Left lobe of liver (tissue), 2 donors: ENCODE data around the gene POLE3. TPM values are rescaled to one million over a fixed set of nuclear protein-coding genes. Genes with fewer than 3 reads are reported as not detected.
"Not testable (repeated sequence)": the region's sequence is repeated elsewhere in the genome, so short reads cannot be mapped to it uniquely, and the experiment has no call there.

Source experiments
- ATAC-seq: fragments of 200-7000 bp; cut with Tn5 transposase; one replicate; pipeline ENCODE4 v1.9.1; 2020; ENCODE audit warnings: mild to moderate bottlenecking, moderate library complexity
- DNase-seq: peaks from one replicate; pipeline ENCODE4 v3.0.0-alpha.2; 2020; ENCODE audit warnings: low spot score
- total RNA-seq: library from RNA; stranded (reverse); gene quantifications from one replicate; pipeline ENCODE4 v1.2.1, GENCODE V29; 2021
- donor health status: DM: no; HTN: no; CAD: no; lungs with moderate emphysema.
- donor health status: DM: no; HTN: yes; CAD: no.

Gene POLE3
- total RNA-seq, 1 donor from 2014 or later: 14.3 TPM

DNA sequence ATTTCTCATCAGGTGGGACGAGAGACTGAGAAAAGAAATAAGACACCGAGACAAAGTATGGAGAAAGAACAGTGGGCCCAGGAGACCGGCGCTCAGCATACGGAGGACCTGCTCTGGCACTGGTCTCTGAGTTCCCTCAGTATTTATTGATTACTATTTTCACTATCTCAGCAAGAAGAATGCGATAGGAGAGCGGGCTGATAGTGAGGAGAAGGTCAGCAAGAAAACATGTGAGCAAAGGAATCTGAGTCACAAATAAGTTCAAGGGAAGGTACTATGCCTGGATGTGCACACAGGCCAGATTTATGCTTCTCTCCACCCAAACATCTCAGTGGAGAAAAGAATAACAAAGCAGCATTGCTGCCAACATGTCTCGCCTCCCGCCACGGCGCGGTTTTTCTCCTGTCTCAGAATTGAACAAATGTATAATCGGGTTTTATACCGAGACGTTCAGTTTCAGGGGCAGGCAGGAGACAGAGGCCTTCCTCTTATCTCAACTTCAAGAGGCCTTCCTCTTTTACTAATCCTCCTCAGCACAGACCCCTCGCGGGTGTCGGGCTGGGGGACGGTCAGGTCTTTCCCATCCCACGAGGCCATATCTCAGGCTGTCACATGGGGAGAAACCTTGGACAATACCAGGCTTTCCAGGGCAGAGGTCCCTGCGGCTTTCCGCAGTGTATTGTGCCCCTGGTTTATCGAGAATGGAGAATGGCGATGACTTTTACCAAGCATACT, 31.2 kb downstream of the POLE3 start:
- ATAC-seq, DNase-seq: not testable (repeated sequence)

DNA sequence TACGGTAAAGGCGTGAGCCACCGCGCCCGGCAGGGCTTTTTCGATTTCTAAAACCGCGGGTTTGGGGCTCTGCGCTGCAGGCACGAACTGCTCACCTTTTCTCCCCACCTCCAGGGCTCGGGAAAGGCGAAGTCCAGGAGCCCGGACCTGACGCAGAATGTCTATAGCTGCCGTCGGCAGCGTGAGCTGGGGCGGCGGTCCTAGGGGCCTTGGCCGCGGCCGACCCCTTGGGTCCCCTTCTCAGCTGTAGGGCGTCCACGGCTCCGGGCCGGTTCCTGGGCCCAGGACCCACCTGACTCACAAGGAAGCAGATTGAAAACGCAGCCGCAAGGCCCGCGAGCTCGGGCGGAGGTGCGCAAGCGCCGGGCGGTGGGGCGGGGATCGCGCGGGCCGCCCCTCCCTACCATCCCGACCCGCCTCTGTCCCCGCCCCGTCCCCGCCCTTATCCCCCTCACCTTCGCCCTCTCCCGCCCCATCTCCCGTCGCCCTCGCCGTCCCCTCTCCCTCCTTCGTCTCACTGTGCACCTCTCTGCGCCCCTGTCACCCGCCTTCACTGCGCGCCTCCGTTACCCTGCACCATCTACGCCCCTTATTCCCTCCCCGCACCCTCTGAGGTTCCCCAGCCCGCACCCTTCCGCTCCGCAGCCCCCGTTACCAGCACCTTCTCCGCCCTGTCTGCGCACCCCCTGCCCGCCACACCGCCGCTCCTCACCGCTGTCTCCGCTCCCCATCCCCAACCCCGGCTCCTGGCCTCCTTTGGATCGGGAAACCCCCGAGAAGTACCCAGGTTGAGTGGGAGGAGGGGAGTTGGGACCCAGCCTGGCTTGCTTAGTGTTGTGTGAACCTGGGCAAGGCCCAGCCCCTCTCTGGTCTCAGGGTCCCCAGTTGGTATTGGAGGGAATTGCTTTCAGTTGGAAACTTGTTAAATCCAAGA, 33.6 kb downstream of the POLE3 start, which contains the start of gene HDHD3:
TSS of gene HDHD3 (minus strand) at position 353 of the 934 bp plus-strand sequence. CDS start 2,632 bp downstream, outside the sequence.
- ATAC-seq (peak; percentile 85), DNase-seq (peak; percentile 87)

DNA sequence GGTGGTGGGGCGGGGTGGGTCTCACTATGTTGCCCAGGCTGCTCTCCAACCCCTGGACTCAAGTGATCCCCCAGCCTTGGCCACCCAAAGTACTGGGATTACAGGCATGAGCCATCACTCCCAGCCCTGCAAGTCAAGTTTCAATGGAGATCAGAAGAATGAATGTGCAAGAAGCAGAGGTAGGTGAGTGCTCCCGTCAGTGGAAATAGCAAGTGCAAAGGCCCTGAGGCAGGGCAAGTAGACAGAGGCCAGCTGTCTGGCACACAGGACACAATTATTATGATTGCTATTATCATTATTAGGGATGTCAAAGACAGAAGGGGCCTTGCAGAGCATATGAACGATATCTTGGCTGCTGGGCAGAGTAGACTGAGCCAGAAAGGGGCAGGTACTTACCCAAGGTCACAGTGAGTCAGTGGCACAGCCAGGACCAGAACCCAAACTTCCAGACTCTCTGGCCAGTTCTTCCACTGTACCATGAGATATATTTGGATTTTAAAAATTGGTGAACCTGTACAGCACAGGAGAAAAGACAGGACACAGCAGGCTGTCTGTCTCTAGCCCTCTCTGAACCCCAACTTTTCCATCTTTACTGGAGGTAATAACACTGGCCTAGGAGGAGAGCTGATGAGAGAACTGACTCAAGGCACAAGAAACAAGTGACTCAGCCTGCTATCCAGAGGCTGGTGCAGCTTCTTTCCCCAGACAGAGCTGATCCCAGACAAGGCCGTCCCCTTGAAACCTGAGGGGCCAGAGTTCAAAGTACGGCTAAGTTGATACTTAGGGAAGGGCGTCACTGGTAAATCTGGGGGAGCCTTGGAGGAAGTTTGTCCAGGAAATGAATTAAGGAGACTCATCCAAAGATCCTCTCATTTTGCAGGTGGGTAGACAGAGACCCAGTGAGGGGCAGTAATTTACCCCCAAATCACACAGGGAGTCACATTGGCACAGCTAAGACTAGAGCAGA, 35.1 kb downstream of the POLE3 start:
- DNase-seq (no peak), ATAC-seq (peak; percentile 2)

DNA sequence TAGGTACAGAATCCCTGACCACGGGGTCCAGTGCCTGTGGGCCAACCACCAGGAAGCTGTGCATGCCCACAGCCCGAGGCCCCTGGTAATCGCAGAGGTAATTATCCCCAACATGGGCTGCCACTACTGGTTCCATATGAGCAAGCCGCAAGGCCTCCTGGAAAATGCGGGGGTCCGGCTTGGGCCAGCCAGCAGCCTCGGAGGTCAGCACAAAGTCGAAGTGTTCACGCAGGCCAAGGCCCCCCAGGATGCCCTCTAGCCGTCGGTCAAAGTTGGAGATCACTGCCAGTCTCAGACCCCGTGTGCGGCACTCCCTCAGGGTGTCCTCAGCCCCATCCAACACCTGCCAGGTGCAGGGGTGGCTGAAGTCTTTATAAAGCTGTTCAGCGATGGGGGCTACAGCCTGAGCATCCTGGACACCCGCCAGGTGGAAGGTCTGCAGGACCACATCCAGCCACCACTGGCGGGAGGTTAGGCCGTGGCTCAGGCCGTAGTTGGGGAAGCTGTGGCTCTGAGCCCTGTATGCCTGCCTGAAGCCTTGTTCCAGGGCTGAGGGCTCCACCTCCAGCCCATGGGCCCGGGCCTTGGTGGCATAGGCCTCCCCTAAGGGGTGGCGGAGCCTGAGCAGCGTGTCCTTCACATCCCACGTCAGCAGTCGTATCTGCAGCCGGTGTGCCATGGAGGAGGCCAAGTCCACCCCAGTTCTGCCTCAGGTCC, 36.6 kb downstream of the POLE3 start:
- DNase-seq: no peak
- no peak for ATAC-seq

DNA sequence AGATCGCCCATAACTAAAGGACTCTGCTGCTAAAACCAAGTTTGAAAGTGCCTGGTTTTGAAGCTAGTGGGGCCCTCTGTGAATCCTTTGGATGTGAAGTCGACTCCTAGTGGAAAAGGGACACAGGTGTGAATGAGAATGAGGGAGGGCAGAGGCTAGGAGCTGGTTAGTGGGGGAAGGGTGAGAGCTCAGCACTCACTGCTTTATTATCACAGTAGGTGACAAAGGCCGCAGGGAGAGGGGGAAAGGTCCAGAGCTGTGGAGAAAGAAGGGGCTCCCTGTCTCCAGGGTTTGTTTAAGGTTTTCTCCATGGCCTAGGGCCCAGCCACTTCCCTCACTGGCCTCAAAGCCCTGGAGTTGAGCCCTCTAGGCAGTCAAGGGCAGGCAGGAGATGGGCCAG, 37.2 kb downstream of the POLE3 start:
- DNase-seq (no peak), ATAC-seq (no peak)

DNA sequence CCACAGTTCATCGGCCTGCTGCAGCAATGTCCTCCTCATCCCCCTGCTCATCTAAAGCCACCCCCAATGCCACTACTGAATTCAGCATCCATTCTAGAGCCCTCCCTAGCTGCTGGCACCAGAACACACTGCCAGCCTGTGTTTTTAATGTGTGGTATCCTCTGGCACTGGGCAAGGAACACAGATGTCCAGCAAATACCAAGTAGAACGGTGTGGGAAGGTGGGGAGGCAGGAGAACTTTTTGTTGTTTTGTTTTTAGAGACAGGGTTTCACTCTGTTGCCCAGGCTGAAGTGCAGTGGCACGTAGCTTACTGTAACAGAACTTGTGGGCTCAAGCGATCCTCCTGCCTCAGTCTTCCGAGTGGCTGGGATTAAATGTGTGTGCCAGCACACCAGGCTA, 38.4 kb downstream of the POLE3 start:
- ATAC-seq (no peak), DNase-seq (no peak)

DNA sequence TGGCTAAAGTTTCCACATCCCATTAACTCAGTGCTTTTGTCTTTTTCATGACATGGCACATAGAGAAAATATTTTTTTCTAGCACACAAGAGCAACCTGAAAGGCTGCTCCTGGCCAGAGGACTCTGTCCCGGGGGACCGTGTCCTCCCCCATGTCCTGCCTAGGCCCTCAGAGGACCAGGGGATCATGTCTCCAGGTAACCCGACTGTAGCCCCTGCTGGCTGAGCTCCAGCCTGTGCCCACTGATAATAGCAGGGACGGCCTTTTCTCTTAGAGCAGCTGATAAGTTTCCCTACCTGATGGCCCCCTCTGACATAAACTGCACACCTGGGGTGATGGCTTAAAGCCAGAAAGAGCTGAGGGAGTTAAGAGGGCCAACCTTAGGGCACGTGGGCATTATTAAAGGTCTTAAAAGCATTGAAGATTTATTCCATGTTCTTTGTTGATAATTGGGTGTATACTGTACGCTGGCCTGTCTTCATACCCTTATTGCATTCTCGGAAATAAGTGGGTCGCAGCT, 39.6 kb downstream of the POLE3 start:
- ATAC-seq: no peak

DNA sequence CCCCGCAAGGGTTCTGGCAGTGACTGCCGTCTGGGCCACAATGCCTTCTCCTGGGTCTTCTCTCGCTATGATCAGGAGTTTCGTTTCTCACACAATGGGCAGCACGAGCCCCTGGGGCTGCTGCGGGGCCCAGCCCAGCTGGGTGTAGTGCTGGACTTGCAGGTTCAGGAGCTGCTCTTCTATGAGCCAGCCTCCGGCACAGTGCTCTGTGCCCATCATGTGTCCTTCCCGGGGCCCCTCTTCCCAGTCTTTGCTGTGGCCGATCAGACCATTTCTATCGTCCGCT, 40.7 kb downstream of the POLE3 start:
- DNase-seq (no peak), ATAC-seq (no peak)

More for the DNA sequence above, 39.6 kb downstream of the POLE3 start:
- DNase-seq: no peak

DNA sequence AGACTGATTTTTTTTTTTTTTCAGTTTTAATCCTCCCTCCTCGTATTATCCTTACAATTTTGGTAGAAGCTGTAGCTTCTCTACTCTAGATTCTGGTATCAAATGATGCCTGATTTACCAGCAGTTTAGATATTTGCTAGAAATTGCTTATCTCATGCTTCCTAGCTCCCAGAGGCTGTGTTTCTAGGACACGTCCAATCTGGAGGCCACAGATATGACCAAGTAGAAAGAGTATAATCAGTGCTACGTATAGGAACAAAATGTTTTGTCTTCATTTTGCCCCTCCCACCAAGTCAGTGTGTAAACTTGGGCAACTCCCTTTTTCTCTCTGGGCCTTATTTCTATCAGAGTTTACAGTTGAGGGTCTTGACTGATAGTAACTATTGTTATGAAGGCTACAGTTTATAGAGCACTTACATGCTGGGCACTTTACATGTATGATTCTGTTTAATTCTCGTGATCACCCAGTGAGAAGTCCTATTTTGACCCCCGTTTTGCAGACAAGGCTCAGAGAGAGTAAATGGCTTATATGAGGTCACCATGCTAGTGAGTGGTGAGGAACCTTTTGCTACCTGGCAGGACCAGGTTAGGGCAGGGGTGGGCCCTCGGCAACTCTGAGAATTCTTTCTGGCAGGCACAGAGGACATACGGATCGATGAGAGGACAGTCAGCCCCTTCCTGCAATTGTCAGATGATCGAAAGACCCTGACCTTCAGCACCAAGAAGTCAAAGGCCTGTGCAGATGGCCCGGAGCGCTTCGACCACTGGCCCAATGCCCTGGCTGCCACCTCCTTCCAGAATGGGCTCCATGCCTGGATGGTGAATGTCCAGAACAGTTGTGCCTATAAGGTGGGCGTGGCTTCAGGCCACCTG, 41.3 kb downstream of the POLE3 start:
- DNase-seq: peak; percentile 95

DNA sequence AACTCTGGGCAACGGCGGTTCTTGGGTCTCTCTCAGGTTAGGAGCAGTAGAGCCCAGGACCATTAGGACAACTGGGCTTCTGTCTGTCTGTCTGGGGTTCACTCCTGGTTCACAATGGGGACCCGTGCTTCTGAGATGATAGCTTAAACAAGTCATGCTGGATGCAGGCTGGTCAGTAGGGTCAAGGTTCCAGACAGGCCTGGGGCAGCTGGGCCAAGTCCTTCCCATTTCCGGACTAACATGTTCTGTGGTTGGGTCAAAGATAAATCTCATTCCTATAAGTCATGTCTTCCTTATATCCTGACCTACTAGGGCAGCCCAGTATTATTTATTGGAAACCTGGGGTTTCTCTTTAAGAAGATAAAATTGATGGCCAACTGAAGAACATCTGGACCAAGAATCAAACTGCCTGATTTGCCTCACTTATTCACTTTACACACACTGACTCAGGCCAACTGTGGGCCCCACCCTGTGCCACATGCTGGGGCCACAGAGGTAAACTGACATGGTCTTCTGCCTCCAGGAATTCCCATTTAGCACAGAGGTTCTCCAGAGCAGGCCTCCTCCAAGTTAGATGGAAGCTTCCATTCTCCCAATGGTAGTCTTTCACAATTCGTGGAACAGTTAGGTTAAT, 42.0 kb downstream of the POLE3 start:
- ATAC-seq (no peak), DNase-seq (no peak)

More for the DNA sequence above, 41.3 kb downstream of the POLE3 start:
- ATAC-seq: peak; percentile 89

DNA sequence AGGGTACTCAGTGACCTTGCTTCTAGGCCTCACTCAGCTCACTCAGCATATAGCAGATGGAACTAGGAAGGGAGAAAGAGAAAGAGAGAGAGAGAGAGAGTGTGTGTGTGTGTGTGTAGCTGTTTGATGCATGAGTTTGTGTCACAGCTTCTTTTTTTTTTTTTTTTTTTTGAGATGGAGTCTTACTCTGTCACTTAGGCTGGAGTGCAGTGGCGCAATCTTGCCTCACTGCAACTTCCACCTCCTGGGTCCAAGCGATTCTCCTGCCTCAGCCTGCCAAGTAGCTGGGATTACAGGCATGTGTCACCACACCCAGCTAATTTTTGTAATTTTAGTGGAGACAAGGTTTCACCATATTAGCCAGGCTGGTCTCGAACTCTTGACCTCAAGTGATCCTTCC, 44.8 kb downstream of the POLE3 start:
- not testable (repeated sequence) for ATAC-seq, DNase-seq

DNA sequence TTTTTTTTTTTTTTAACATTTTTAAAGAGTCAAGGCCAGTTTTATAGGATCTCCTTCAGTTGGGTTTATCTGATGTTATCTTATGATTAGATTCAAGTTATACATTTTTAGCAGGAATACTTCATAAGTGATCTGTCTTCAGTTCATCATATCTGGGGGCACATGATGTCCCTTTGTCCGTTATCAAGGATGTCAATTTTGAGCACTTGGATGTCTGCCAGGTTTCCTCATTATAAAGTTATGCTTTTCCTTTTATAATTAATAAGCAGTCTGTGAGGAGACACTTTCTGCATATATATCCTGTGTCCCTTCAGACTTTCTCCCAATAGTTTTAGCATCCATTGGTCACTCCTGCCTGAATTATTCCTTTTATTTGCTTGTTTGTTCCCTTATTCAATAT, 45.5 kb downstream of the POLE3 start:
- ATAC-seq (no peak), DNase-seq (no peak)

DNA sequence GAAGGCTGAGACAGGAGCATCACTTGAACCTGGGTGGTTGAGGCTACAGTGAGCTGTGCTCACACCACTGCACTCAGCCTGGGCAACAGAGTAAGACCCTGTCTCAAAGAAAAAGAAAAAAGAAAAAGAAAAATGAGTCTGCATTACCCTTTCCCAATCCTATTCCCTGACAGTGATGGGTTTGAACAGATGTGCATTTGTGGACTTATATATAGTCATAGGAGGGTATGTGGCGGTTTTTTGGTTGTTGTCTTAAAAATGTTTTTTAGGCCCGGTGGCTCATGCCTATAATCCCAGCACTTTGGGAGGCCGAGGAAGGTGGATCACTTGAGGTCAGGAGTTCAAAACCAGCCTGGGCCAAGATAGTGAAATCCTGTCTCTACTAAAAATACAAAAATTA, 47.1 kb downstream of the POLE3 start:
- DNase-seq (no peak), ATAC-seq (no peak)

DNA sequence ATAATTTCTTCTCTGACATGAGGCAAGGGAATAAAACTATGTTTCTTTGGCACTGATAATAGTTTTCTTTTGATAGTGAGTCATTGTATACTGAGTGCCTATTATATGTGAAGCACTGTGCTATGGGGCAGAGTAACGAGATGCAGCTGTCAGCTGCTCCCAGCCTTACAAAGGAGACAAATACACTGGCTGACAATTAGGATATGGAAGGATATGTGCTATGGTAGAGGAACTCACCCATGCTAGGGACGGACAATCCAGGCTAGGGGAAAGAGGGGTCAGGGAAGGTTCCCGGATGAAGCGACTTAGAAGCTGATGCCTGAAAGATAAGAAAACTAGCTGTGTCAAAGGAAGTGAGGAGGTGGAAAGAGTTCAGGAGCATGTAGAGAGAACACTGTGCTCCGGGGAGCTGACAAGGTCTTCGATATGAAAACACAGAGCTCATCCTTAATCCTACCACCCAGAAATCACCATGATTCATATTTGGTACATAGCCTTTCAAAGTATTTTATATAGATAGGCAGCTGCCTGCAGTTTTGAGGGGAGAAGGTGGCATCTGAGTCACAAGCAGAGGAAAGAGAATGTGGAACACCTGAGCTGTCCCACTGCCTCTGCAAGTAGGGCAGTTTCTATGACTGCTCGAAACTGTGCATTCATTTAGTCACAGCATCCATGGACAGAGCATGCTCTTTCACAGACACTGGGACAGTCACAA, 49.0 kb downstream of the POLE3 start:
- DNase-seq (no peak), ATAC-seq (no peak)

DNA sequence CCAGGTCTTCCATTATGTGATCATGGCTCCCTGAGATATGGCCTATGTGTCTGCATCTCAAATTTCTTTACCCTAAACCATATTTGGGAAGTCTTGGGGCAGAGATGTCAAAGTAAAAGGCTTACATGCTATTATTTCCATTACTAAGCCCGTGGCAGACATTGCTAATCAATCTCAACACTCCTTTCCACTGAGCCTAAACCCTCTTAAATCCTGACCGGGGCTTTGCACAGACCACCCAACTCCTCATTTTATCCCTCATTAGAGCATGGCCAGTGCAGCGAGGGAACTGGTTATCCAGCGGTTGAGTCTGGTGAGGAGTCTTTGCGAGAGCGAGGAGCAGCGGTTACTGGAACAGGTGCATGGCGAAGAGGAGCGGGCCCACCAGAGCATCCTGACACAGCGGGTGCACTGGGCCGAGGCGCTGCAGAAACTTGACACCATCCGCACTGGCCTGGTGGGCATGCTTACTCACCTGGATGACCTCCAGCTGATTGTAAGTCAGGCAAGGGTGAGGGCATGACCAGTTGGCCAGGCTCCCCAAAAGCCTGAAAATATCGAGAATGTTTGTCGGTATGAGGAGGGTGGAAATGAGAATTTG, 50.1 kb downstream of the POLE3 start:
- DNase-seq (no peak), ATAC-seq (no peak)

DNA sequence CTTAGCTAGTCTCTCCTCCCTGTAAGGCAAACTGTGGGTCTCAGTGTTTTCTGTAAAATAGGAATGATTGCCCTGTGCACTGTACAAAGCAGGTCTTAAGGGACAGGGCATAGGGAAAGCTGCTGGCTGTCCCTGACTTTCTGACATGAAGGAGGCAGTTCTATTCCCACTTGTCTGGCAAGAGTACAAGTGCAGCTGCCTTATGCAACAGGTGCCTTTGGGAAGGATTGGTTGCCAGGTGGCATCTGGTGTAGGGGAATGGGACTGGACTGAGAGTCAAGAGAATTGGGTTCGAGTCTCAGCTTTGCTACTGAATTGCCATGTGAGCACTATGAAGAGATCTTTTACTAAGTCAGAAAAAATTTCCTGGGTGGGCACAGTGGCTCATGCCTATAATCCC, 51.1 kb downstream of the POLE3 start:
- peak; percentile 77 for DNase-seq
- ATAC-seq: peak; percentile 90
